GM12864 (cell line): ENCODE data around the gene TEX2.

Experiments
- DNase-seq: peaks from one replicate; pipeline ENCODE4 v3.0.0-alpha.2; 2011; ENCODE audit warnings: low read depth
- H3K4me3 ChIP-seq: 2 replicates; pipeline ENCODE4 v1.5.1; 2011; ENCODE audit warnings: mild to moderate bottlenecking, low read depth, low read length, control low read depth
- CTCF ChIP-seq: IDR thresholded peaks from 2 replicates; pipeline ENCODE4 v1.5.1; 2011; ENCODE audit warnings: low read depth, mild to moderate bottlenecking, moderate library complexity, low read length, control low read depth, inconsistent platforms; ENCODE audit errors: missing control alignments

TEX2 gene

GRCh38 chr17:64107500-64108236 is 155.4 kb downstream of the TEX2 start:
- H3K4me3 ChIP-seq, result no peak overlapping the region
- DNase-seq, result no peak
- TF ChIP-seq CTCF, result no peak

GRCh38 chr17:64106918-64107317 is 156.1 kb downstream of the TEX2 start:
- no peak for DNase-seq
- no peak for TF ChIP-seq CTCF
- H3K4me3 ChIP-seq, result no peak overlapping the region

GRCh38 chr17:64103391-64104364 is 159.4 kb downstream of the TEX2 start:
- no peak overlapping the region for H3K4me3 ChIP-seq
- no peak for DNase-seq
- no peak for TF ChIP-seq CTCF

- TF ChIP-seq CTCF, result no peak
- no peak for DNase-seq
- no peak overlapping the region for H3K4me3 ChIP-seq
Observed at GRCh38 chr17:64102627-64103390, 160.3 kb downstream of the TEX2 start.

GRCh38 chr17:64099543-64099942 is 163.5 kb downstream of the TEX2 start:
- H3K4me3 ChIP-seq, result no peak overlapping the region
- TF ChIP-seq CTCF, result no peak
- DNase-seq, result no peak
